ENCODE results near the gene CFAP74.
"Not testable (repeated sequence)": the region's sequence is repeated elsewhere in the genome, so short reads cannot be mapped to it uniquely, and the experiment has no call there.

Gene CFAP74

GRCh38 chr1:1941211-1941841, 62.3 kb downstream of the CFAP74 start:
- no peak for DNase-seq (ENCODE audit: low read depth, low spot score)
- no peak overlapping the region for H3K4me3 ChIP-seq (ENCODE audit: low read length)

GRCh38 chr1:1940123-1940425, 63.5 kb downstream of the CFAP74 start:
- no peak overlapping the region for H3K4me3 ChIP-seq (ENCODE audit: low read length)
- DNase-seq (ENCODE audit: low read depth, low spot score): no peak

- DNase-seq (ENCODE audit: low read depth, low spot score): no peak
- no peak overlapping the region for H3K4me3 ChIP-seq (ENCODE audit: low read length)
Observed at GRCh38 chr1:1939296-1940122, 64.1 kb downstream of the CFAP74 start.

DNA sequence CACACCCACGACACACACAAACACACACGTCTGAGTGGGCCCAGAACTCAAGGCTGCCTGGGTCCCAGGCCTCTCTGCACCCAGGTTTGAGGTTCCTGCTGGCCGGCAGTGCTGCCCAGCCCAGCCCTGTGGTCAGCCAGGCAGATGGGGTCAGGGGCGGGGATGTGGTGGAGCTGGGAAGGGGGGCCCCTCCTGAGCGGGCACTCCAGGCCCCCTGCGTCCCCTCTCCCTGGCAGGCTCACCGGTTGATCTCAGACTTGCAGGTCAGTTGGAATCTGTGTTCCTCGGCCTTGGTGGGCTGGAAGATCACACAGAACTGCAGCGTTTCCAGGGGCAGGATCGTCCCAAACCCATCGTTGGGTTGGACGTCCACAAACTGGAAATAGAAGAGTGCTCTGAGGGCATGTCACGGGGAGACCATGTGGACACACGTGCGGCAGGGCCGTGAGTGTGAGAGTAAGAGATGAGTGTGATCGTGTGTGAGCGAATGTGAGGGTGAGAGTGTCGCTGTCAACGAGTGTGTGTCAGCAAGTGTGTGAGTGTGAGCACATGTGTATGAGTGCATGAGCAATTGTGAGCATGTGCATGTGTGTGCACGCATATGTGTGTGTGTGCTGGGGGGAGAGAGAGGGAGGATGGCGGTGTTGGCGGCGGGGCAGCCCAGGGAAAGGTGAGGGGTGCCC, 64.8 kb downstream of the CFAP74 start:
- no peak for DNase-seq (ENCODE audit: low read depth, low spot score)
- no peak overlapping the region for H3K4me3 ChIP-seq (ENCODE audit: low read length)

DNA sequence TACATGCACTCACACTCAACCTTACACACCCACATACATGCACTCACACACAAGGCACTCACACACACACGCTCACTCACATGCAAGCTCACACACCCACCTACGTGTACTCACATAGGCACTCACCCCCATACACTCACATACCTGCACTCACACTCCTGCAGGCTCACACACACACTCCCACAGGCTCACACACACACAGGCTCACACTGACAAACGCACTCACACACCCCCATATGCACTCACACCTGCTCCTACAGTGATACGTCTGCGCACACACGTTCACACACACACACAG, 65.4 kb downstream of the CFAP74 start:
- DNase-seq (ENCODE audit: low read depth, low spot score): no peak
- H3K4me3 ChIP-seq (ENCODE audit: low read length): no peak overlapping the region

- DNase-seq (ENCODE audit: low read depth, low spot score): no peak
- no peak overlapping the region for H3K4me3 ChIP-seq (ENCODE audit: low read length)
Observed at GRCh38 chr1:1937549-1938275, 65.9 kb downstream of the CFAP74 start.

GRCh38 chr1:1937061-1937460, 66.5 kb downstream of the CFAP74 start:
- H3K4me3 ChIP-seq (ENCODE audit: low read length): no peak overlapping the region
- DNase-seq (ENCODE audit: low read depth, low spot score): no peak

- not testable (repeated sequence) for DNase-seq (ENCODE audit: low read depth, low spot score); H3K4me3 ChIP-seq (ENCODE audit: low read length)
Observed at GRCh38 chr1:1934848-1935247, 68.7 kb downstream of the CFAP74 start.

DNA sequence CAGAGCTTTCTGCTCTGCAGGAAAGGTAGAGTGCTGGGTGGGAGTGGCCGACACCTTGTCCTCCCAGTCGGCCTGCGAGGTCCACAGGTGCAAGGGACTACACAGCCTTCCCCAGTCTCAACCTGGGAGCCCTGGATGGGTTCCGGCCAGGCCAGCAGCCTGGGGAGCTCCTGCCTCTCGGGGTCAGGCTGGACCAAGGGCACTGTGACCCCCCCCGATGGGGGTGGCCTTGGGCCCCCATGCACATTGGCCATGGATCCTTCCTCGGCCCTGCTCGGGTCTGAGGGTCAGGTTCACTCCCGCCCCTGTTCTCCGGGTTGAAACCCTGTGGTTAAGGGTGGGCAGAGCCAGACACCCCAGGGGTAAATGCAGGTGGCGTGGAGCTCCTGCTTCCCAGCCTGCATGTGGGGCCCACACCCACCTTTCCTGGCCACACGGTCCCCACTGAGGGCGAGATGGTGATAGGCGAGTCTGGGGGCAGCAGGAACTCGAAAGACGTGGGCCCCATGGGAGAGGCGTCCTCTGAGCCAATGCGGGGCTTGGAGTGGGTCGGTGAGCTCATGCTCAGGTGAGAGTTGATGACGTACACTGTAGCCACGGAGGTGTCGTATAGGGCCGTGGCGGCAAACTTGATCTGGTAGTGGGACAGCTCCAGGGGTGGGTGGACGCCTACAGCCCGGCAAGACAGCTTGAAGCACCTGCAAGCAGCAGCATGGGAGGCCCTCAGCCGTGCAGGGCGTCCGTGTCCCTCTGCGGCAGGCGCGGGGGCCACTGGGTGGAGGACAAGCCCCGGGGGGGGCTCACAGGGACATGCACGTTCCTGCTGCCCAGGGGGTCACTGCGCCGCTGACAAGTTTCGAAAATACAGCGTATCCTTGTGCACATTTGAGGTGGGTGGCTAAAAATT, 73.7 kb downstream of the CFAP74 start:
- no peak for DNase-seq (ENCODE audit: low read depth, low spot score)
- H3K4me3 ChIP-seq (ENCODE audit: low read length): no peak overlapping the region

GRCh38 chr1:1929102-1929638, 74.4 kb downstream of the CFAP74 start:
- H3K4me3 ChIP-seq (ENCODE audit: low read length): no peak overlapping the region
- no peak for DNase-seq (ENCODE audit: low read depth, low spot score)

- no peak overlapping the region for H3K4me3 ChIP-seq (ENCODE audit: low read length)
- DNase-seq (ENCODE audit: low read depth, low spot score): no peak
Observed at GRCh38 chr1:1928231-1929101, 75.1 kb downstream of the CFAP74 start.

GRCh38 chr1:1927751-1928150, 75.8 kb downstream of the CFAP74 start:
- H3K4me3 ChIP-seq (ENCODE audit: low read length): no peak overlapping the region
- DNase-seq (ENCODE audit: low read depth, low spot score): no peak

GRCh38 chr1:1926886-1927660, 76.5 kb downstream of the CFAP74 start:
- no peak overlapping the region for H3K4me3 ChIP-seq (ENCODE audit: low read length)
- no peak for DNase-seq (ENCODE audit: low read depth, low spot score)

DNA sequence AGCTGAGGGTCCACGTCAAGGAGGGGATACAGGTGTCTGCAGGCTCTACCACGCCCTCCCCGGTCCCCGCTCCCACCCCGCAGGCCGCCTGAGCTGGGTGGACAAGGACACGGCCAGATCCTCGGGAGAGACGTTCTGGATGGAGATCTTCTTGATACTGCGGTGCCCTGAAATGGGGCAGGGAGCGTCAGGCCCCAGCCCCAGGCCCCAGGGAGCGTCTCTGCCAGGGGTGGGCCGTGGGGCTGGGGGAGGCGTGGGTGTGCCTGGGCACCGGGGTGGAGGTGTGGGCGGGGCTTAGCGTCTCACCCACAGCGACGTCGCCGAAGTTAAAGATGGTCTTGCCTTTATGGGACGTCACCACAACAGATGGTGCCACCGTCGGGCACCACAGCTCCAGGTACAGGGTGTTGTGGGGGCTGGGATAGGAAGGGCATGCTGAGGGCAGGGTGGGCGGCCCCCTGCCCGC, 77.2 kb downstream of the CFAP74 start:
- H3K4me3 ChIP-seq (ENCODE audit: low read length): no peak overlapping the region
- DNase-seq (ENCODE audit: low read depth, low spot score): no peak

- no peak for DNase-seq (ENCODE audit: low read depth, low spot score)
- H3K4me3 ChIP-seq (ENCODE audit: low read length): no peak overlapping the region
Observed at GRCh38 chr1:1925437-1926345, 77.9 kb downstream of the CFAP74 start.

GRCh38 chr1:1924849-1925248, 78.7 kb downstream of the CFAP74 start:
- DNase-seq (ENCODE audit: low read depth, low spot score): no peak
- H3K4me3 ChIP-seq (ENCODE audit: low read length): no peak overlapping the region
